ENCODE data around the gene HIVEP3.

GRCh38 chr1:41668054-41668660 lies 250.6 kb downstream of the HIVEP3 start:
- TF ChIP-seq POLR2AphosphoS5 (IDR thresholded peaks at IDR 0.05; ENCODE audit: borderline replicate concordance, low read depth, low read length) (no peak), EZH2 (IDR thresholded peaks at IDR 0.05) (no peak)
